HL-60 (cell line): ENCODE results near the gene CACNA1D.

Source experiments
- DNase-seq, 2 experiments: peaks; one replicate each; pipeline ENCODE4 v3.0.0-alpha.2; 2010 to 2020; ENCODE audit warnings: low read depth in 1 of 2, low spot score in 1 of 2
- H3K27ac ChIP-seq: fragments of 250-450 bp; sonication (Bioruptor Pico); replicated peaks from 2 replicates; pipeline ENCODE4 v1.5.1; 2020; ENCODE audit warnings: mild to moderate bottlenecking, moderate library complexity
- H3K27me3 ChIP-seq: fragments of 250-450 bp; sonication (Bioruptor Pico); 2 replicates; pipeline ENCODE4 v1.5.1; 2021; ENCODE audit warnings: mild to moderate bottlenecking, moderate library complexity; ENCODE audit not compliant: insufficient read depth, poor library complexity, severe bottlenecking
- H3K4me3 ChIP-seq: replicated peaks from 2 replicates; pipeline ENCODE4 v1.5.1; 2011; ENCODE audit warnings: mild to moderate bottlenecking, control low read depth, low read length; ENCODE audit not compliant: insufficient read depth
- GABPA ChIP-seq: IDR thresholded peaks from 2 replicates; pipeline ENCODE4 v1.6.1; 2012; ENCODE audit warnings: low read depth
- POLR2AphosphoS5 ChIP-seq: IDR thresholded peaks from 2 replicates; pipeline ENCODE4 v1.6.1; 2012; ENCODE audit warnings: low read depth
- SPI1 ChIP-seq: IDR thresholded peaks from 2 replicates; pipeline ENCODE4 v1.6.1; 2012; ENCODE audit warnings: low read depth, mild to moderate bottlenecking, borderline replicate concordance
- TF ChIP-seq, protein P1 (sequence below): IDR thresholded peaks from one replicate; pipeline ENCODE4 v1.5.1; 2011; ENCODE audit warnings: low read length, control low read depth, inconsistent platforms; ENCODE audit not compliant: insufficient read depth
- TF ChIP-seq, protein P2 (sequence below): IDR thresholded peaks from 2 replicates; pipeline ENCODE4 v1.6.1; 2012; ENCODE audit warnings: low read depth; ENCODE audit not compliant: insufficient replicate concordance

The CACNA1D gene

DNA sequence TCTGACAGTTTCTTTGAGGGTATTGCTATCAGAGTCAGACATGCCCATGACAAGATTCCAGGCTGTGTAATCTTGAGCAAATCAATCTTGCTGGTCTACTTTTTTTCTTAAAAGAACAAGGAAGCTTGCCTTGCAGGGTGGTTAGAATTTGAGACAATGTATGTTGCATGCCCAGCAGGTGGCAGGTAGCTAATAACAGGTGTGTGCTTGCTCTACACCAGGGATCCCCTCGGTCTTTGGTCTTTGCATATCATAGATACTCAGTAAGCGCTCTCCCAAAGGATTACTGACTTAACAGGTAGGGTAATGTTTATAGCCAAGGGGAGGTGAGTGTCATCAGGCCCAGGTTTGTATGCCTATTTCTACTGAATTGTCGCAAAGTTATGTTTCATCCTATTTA, 37.3 kb downstream of the CACNA1D start:
- Histone ChIP-seq H3K4me3 (no peak overlapping the region), H3K27me3 (peaks cover 24% of the 10 kb centered on the region), H3K27ac (no peak overlapping the region)
- no peak for DNase-seq
- no peak for TF ChIP-seq GABPA
- no peak for TF ChIP-seq POLR2AphosphoS5
- TF ChIP-seq SPI1: no peak
- TF ChIP-seq, protein P1, sequence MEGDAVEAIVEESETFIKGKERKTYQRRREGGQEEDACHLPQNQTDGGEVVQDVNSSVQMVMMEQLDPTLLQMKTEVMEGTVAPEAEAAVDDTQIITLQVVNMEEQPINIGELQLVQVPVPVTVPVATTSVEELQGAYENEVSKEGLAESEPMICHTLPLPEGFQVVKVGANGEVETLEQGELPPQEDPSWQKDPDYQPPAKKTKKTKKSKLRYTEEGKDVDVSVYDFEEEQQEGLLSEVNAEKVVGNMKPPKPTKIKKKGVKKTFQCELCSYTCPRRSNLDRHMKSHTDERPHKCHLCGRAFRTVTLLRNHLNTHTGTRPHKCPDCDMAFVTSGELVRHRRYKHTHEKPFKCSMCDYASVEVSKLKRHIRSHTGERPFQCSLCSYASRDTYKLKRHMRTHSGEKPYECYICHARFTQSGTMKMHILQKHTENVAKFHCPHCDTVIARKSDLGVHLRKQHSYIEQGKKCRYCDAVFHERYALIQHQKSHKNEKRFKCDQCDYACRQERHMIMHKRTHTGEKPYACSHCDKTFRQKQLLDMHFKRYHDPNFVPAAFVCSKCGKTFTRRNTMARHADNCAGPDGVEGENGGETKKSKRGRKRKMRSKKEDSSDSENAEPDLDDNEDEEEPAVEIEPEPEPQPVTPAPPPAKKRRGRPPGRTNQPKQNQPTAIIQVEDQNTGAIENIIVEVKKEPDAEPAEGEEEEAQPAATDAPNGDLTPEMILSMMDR: no peak
- TF ChIP-seq, protein P2, sequence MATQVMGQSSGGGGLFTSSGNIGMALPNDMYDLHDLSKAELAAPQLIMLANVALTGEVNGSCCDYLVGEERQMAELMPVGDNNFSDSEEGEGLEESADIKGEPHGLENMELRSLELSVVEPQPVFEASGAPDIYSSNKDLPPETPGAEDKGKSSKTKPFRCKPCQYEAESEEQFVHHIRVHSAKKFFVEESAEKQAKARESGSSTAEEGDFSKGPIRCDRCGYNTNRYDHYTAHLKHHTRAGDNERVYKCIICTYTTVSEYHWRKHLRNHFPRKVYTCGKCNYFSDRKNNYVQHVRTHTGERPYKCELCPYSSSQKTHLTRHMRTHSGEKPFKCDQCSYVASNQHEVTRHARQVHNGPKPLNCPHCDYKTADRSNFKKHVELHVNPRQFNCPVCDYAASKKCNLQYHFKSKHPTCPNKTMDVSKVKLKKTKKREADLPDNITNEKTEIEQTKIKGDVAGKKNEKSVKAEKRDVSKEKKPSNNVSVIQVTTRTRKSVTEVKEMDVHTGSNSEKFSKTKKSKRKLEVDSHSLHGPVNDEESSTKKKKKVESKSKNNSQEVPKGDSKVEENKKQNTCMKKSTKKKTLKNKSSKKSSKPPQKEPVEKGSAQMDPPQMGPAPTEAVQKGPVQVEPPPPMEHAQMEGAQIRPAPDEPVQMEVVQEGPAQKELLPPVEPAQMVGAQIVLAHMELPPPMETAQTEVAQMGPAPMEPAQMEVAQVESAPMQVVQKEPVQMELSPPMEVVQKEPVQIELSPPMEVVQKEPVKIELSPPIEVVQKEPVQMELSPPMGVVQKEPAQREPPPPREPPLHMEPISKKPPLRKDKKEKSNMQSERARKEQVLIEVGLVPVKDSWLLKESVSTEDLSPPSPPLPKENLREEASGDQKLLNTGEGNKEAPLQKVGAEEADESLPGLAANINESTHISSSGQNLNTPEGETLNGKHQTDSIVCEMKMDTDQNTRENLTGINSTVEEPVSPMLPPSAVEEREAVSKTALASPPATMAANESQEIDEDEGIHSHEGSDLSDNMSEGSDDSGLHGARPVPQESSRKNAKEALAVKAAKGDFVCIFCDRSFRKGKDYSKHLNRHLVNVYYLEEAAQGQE: no peak

DNA sequence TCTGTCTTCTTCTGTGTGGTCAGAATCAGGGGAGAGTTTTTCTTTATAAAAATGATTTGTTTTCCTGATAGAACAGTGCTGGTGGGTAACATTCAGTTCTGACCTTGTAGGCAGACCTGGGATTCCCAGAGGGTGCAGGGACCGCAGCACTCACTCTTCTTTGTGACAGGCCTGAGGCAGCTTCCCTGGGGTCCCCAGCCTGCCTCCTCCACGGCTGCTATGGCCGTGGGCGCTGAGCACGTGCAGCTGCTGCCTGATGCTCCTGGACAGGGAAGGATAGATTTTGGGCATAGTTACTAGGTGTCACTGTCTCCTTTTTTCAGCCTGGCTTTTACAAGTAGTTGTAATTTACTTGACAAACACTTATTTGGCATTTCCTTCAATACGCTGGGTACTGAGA, 39.1 kb downstream of the CACNA1D start:
- DNase-seq: no peak
- no peak overlapping the region for H3K27ac ChIP-seq
- no peak overlapping the region for H3K4me3 ChIP-seq
- TF ChIP-seq SPI1 (no peak), POLR2AphosphoS5 (no peak), GABPA (no peak)
- TF ChIP-seq, protein P1: no peak
- TF ChIP-seq, protein P2: no peak
- H3K27me3 ChIP-seq: peaks cover 21% of the 10 kb centered on the region

DNA sequence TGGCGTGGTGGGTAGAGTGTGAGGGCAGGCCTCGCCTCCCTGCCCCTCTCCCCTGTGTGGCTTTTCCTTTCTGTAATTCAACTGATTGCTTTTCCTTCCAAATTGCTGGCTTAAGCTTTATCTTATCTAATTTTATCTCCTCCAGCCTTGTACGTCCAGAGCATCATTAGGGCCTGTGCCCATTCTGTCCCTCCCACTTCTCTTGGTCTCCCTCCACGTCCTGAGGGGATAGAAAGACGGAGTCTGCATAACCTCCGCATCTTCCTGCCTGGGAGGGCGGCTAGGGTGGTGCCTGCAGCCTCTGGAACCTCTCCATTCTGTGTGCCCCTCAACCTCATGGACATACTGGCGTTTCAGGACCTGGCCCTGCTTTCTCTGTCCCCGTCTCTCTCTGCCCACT, 39.8 kb downstream of the CACNA1D start:
- TF ChIP-seq SPI1: no peak
- TF ChIP-seq, protein P1: no peak
- no peak for DNase-seq

DNA sequence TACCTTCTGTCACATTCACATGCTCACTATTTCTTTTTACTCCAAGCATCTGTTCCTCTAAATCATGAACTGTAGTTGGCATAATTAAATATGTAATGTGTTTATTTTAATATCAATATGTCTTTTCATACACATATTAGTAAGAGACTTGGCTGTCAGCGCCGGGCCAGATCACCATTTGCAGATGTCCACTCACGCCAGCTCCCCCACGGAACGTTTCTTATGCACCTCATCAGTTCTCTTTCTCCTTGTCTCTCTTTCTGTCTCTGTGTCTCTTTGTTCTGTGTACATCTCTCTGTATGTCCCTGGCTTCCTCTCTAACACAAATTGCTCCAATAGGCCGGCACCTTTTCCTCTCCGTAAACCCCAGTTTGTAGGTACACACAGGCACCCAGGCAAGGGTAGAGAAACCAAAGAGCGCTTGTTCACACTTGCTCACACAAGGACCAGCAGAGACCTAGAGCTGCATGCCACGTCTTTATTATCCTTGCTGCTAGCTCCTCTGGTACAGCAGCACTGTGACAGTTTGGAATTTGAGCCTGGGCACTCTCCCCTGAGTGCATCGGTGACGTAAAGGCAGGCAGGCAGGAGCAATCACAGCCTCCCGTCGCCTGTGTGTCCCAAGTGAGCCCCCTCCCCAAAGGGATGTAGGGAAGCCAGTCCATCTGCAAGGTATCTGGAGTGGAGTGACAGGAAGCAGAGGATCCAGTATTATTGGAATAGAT, 40.4 kb downstream of the CACNA1D start:
- no peak overlapping the region for H3K27ac ChIP-seq
- no peak for DNase-seq
- TF ChIP-seq GABPA: no peak

More for the DNA sequence above, 39.8 kb downstream of the CACNA1D start:
- Histone ChIP-seq H3K27me3 (peaks cover 22% of the 10 kb centered on the region), H3K4me3 (no peak overlapping the region), H3K27ac (no peak overlapping the region)

More for the DNA sequence above, 40.4 kb downstream of the CACNA1D start:
- peaks cover 19% of the 10 kb centered on the region for H3K27me3 ChIP-seq
- H3K4me3 ChIP-seq: no peak overlapping the region
